ENCODE results near the gene AGBL4. TPM values are rescaled to one million over a fixed set of nuclear protein-coding genes. Genes with fewer than 3 reads are reported as not detected.

AGBL4 gene
- total and polyA plus RNA-seq, 2 of the 4 experiments (the other 2 are of a cell fraction) = not detected

- dilution Hi-C loops (cut with HindIII; ENCODE audit: low sequenced_read_pairs, unreplicated experiment) (no loop called here), intact Hi-C loops (cut with micrococcal nuclease) (no loop called here), in situ Hi-C loops (cut with MboI; ENCODE audit: low sequenced_read_pairs) (loop anchor here (10.0 kb wide), 1 partner anchor 402 kb away; no protein-coding TSS in a partner anchor)
- no peaks in the 10 kb centered on the region for H3K79me1 ChIP-seq (ENCODE audit: low read depth in 1 of 2, low read length in 2 of 2)
- H2BK20ac ChIP-seq (ENCODE audit: low read depth, low read length) = no peak overlapping the region
- no peaks in the 10 kb centered on the region for H3K9me3 ChIP-seq (ENCODE audit: control insufficient read depth, insufficient read depth, low read length)
- no peaks in the 10 kb centered on the region for H3K9me1 ChIP-seq (ENCODE audit: insufficient read depth, low read length)
- H3K4me1 ChIP-seq (ENCODE audit: control insufficient read depth, insufficient read depth, low read length) = no peaks in the 10 kb centered on the region
- no peak overlapping the region for H4K5ac ChIP-seq (ENCODE audit: low read depth, low read length)
- no peak overlapping the region for H3K56ac ChIP-seq (ENCODE audit: extremely low read depth, insufficient read depth, low read length)
- no peak overlapping the region for H4K8ac ChIP-seq (ENCODE audit: low read depth in 2 of 2, low read length in 2 of 2)
- ChIA-PET CTCF (interaction anchor here (0.6 kb wide), 1 partner anchor 152 kb away, joined by 3 read pairs; no protein-coding TSS in a partner anchor), POLR2A (ENCODE audit: unreplicated experiment) (no interaction called here)
- no peak overlapping the region for H3K18ac ChIP-seq (ENCODE audit: low read depth, low read length)
- no peak overlapping the region for H3K4me3 ChIP-seq (ENCODE audit: insufficient read depth, low read depth, low read length)
- H3K14ac ChIP-seq (replicated peaks; ENCODE audit: low read depth, low read length) = no peak overlapping the region
- H3K9ac ChIP-seq (ENCODE audit: low read depth, low read length) = no peak overlapping the region
- no peak for DNase-seq
- no peak for ATAC-seq (ENCODE audit: low read depth)
- H3K36me3 ChIP-seq (ENCODE audit: control insufficient read depth, insufficient read depth, low read length) = no peaks in the 10 kb centered on the region
- H2AK5ac ChIP-seq (ENCODE audit: low read depth, low read length) = no peak overlapping the region
- no peak overlapping the region for H2AK9ac ChIP-seq (replicated peaks; ENCODE audit: low read depth, low read length, poor library complexity)
- WGBS, 2 experiments (ENCODE audit: extremely low coverage in 2 of 2, insufficient read length in 1 of 2) = no CpG with 5 or more reads among the region's 1 CpG
- no peaks in the 10 kb centered on the region for H3K27me3 ChIP-seq (ENCODE audit: control insufficient read depth, insufficient read depth, low read length)
- no peak overlapping the region for H2BK120ac ChIP-seq (ENCODE audit: low read depth, low read length)
- no TSS peak for BruUV-seq (replicated peaks)
- no peak overlapping the region for H2BK15ac ChIP-seq (ENCODE audit: low read depth, low read length)
- no peak overlapping the region for H3K23ac ChIP-seq (ENCODE audit: low read depth, low read length)
- no peak overlapping the region for H3K27ac ChIP-seq (ENCODE audit: insufficient read depth, low read length)
- no peak for TF ChIP-seq FOS (IDR thresholded peaks at IDR 0.05; ENCODE audit: low read depth, low read length)
- no peak for TF ChIP-seq MAZ (IDR thresholded peaks at IDR 0.05; ENCODE audit: borderline replicate concordance, low read depth, low read length)
- no peak for TF ChIP-seq USF2 (IDR thresholded peaks at IDR 0.05; ENCODE audit: low read depth, low read length)
- no peak for TF ChIP-seq BHLHE40 (IDR thresholded peaks at IDR 0.05; ENCODE audit: low read depth, low read length)
- no peak for TF ChIP-seq RCOR1 (IDR thresholded peaks at IDR 0.05; ENCODE audit: insufficient replicate concordance, low read length)
- no peak for TF ChIP-seq RAD21 (IDR thresholded peaks at IDR 0.05; ENCODE audit: low read length)
- no peak for TF ChIP-seq SMC3 (IDR thresholded peaks at IDR 0.05; ENCODE audit: low read depth, low read length)
- TF ChIP-seq CTCF (conservative IDR thresholded peaks at IDR 0.05; ENCODE audit: low read depth, low read length) = no peak
- no peak for TF ChIP-seq MXI1 (IDR thresholded peaks at IDR 0.05; ENCODE audit: borderline replicate concordance, low read depth, low read length)
- TF ChIP-seq CHD1 (IDR thresholded peaks at IDR 0.05; ENCODE audit: low read depth, low read length) = no peak
- no peak for TF ChIP-seq CEBPB (IDR thresholded peaks at IDR 0.05; ENCODE audit: low read depth, low read length)
- no peak overlapping the region for H4K91ac ChIP-seq (ENCODE audit: insufficient read depth, low read depth, low read length)
- no peak overlapping the region for H2AFZ ChIP-seq (replicated peaks; ENCODE audit: low read length, poor library complexity)
- H2BK5ac ChIP-seq (ENCODE audit: low read depth, low read length, poor library complexity, severe bottlenecking) = no peak overlapping the region
- no peak overlapping the region for H3K4ac ChIP-seq (ENCODE audit: low read depth, low read length)
- H3K4me2 ChIP-seq (ENCODE audit: low read depth, low read length) = no peak overlapping the region
- H4K20me1 ChIP-seq (ENCODE audit: insufficient read depth, low read length) = no peaks in the 10 kb centered on the region
Observed at GRCh38 chr1:48506870-48507269, 1516.9 kb downstream of the AGBL4 start.
